Small intestine (tissue), 7 donors: ENCODE results near the gene LRFN2. TPM values are rescaled to one million over a fixed set of nuclear protein-coding genes. Genes with fewer than 3 reads are reported as not detected.
A peak's percentile ranks its signal among the peaks of the same experiment; 100 is the strongest.

ENCODE experiments used
- DNase-seq, 2 donors: peaks; one replicate each; pipeline versions ENCODE4 v3.0.0 to v3.0.0-alpha.2; 2013
- FAIRE-seq: peaks from 2 replicates; lab custom pipeline; 2012; peaks lifted over from hg19 to GRCh38; lab: Jason Lieb, UNC
- H3K27ac ChIP-seq, 3 donors: one replicate each; pipeline ENCODE4 v1.5.1; 2013; ENCODE audit warnings: low read length in 2 of 3, mild to moderate bottlenecking in 2 of 3, control low read depth in 1 of 3, inconsistent platforms in 1 of 3, low read depth in 1 of 3, moderate library complexity in 1 of 3
- H3K27me3 ChIP-seq, 3 donors: one replicate each; pipeline ENCODE4 v1.6.1; 2013; ENCODE audit warnings: low read length in 3 of 3, inconsistent platforms in 1 of 3; ENCODE audit not compliant: control insufficient read depth in 3 of 3, insufficient read depth in 3 of 3
- H3K36me3 ChIP-seq, 3 donors: one replicate each; pipeline ENCODE4 v1.6.1; 2013; ENCODE audit warnings: low read length in 3 of 3, inconsistent platforms in 1 of 3, low read depth in 1 of 3, mild to moderate bottlenecking in 1 of 3, moderate library complexity in 1 of 3; ENCODE audit not compliant: control insufficient read depth in 3 of 3, insufficient read depth in 2 of 3
- H3K4me1 ChIP-seq, 3 donors: one replicate each; pipeline ENCODE4 v1.6.1; 2013; ENCODE audit warnings: low read length in 2 of 3, inconsistent platforms in 1 of 3, low read depth in 1 of 3, mild to moderate bottlenecking in 1 of 3, moderate library complexity in 1 of 3; ENCODE audit not compliant: control insufficient read depth in 3 of 3, insufficient read depth in 2 of 3
- H3K4me3 ChIP-seq, 3 donors: one replicate each; pipeline ENCODE4 v1.5.1; 2013; ENCODE audit warnings: low read length in 3 of 3, control low read depth in 1 of 3, inconsistent platforms in 1 of 3, low read depth in 1 of 3, mild to moderate bottlenecking in 1 of 3, moderate library complexity in 1 of 3
- H3K9me3 ChIP-seq, 2 donors: one replicate each; pipeline ENCODE4 v1.6.1; 2013; ENCODE audit warnings: low read depth in 1 of 2, low read length in 1 of 2; ENCODE audit not compliant: control insufficient read depth in 2 of 2, insufficient read depth in 1 of 2
- WGBS, 3 donors: extraction: QIAGEN DNeasy Blood & Tissue Kit; methylation state at CpG; one replicate each; pipeline ENCODE4 v1.1.7; 2013; 5-methylcytosine and 5-hydroxymethylcytosine counted together
- polyA plus RNA-seq, 4 donors: library from polyadenylated mRNA; stranded (reverse) in 3 of 4; unstranded in 1 of 4; fragments of 200-250 nt in 3 of 4; fragments of 120-200 nt in 1 of 4; gene quantifications; one replicate each; pipeline versions ENCODE4 v1.2.1 to v1.2.3, GENCODE V29; 2013
- donor health status: healthy with polysubstance abuse.
- donor health status: control.
- donor health status: control.
- donor health status: Bipolar disorder and iron deficiency.
- donor health status: healthy.

The LRFN2 gene
- polyA plus RNA-seq, 4 donors = 0.22 to 0.40 TPM; not detected in 2

DNA sequence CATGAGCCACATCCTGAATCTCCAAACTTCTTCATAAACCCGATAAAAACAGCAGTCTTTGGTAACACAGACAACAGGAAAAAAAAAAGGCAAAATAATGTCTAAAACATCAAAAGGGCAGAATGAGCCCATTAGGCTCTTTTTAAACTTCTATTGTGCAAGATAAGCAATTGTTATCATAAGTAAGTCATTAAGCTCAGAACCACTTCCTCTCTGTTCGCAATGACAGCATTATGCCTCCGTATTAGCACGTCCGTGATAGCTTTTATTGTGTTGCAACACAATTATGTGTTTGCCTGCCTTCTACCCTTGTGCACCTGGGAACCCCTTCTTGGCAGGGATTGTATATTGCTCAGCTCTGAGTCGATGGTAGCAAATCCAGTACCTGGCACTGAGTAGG lies 147.1 kb downstream of the LRFN2 start:
- FAIRE-seq = no peak
- no peak overlapping the region for H3K27ac ChIP-seq
- peak; percentile 20 to 29 for DNase-seq
- H3K36me3 ChIP-seq = no peaks in the 10 kb centered on the region
- H3K4me3 ChIP-seq = no peak overlapping the region
- no peaks in the 10 kb centered on the region for H3K9me3 ChIP-seq
- 2 to 43% (median 19%) methylated on average over 6 of the region's 6 CpGs for WGBS, 3 donors
- H3K4me1 ChIP-seq = no peaks in the 10 kb centered on the region
- H3K27me3 ChIP-seq = no peaks in the 10 kb centered on the region

DNA sequence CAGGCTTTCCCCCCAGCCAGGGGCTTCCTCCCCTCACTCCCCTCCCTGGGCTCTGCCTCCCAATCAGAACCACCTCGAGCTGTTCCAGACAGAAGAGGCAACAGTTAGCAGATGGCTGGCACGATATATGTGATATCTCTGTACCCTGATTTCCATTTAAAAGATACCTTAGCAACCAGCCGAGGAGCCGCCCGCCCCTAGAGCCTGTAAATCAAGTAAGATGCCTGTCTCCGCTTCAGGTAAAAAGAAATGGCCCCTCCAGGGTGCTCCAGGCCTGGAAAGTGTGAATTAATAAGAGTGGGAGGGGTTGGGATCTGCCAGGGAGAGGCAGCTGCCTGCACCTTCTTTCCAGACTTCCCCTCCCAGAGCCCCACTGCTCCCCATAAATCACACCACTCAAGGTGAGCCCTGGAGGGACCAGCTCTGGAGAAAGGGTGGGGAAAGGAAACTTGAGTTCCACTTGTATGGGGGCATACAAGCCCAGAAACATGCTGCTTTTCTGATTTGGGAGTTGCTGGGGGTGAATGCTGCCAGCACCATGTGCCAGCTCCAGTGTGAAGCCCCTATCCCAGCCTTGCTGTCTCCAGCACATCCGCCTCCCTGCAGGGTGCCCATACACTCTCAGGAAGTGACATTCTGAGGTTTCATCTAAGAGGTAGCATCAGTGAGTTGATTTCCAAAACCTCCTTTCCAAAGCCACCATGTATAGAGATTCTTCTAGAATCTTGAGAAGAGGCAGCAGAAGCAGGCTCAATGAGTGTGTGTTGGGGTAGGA lies 148.0 kb downstream of the LRFN2 start:
- 81 to 86% (median 82%) methylated on average over 7 of the region's 7 CpGs for WGBS, 3 donors
- Histone ChIP-seq H3K36me3 (no peaks in the 10 kb centered on the region), H3K4me1 (no peaks in the 10 kb centered on the region), H3K9me3 (no peaks in the 10 kb centered on the region), H3K27ac (no peak overlapping the region), H3K27me3 (no peaks in the 10 kb centered on the region), H3K4me3 (no peak overlapping the region)
- DNase-seq (no peak), FAIRE-seq (no peak)

DNA sequence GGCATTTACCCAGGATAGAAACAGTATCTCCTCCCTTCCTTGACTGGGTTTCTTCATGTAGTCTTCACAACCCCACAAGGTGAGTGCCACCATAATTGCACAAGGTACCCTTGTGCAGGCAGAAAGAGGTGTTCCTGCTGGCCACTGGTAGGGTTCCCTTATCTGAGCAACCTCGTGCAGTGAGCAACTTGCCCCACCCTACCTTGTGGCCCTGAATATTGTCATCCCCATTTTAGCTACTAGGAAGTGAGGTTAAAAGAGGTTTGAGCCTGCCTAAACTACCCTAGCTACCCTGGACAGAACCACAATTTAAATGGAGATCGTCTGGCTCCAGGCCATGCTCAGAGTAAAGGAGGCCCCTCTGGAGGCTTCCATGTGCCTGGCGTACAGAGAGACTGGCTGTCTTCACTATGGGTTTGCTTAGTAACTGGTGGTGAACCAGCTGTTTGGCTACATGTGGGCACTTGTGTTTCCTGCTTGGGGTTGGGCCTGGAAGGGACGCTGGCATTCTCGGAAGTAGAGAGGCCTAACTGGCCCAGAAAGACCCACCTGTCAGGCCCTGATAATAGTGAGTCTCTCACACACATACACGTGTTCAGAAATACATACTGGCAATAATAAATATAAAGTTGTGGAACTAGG lies 148.8 kb downstream of the LRFN2 start:
- Histone ChIP-seq H3K36me3 (no peaks in the 10 kb centered on the region), H3K4me1 (no peaks in the 10 kb centered on the region), H3K27ac (no peak overlapping the region), H3K4me3 (no peak overlapping the region), H3K9me3 (no peaks in the 10 kb centered on the region), H3K27me3 (no peaks in the 10 kb centered on the region)
- no peak for DNase-seq
- WGBS, 3 donors = 73 to 77% (median 75%) methylated on average over 6 of the region's 6 CpGs
- no peak for FAIRE-seq

DNA sequence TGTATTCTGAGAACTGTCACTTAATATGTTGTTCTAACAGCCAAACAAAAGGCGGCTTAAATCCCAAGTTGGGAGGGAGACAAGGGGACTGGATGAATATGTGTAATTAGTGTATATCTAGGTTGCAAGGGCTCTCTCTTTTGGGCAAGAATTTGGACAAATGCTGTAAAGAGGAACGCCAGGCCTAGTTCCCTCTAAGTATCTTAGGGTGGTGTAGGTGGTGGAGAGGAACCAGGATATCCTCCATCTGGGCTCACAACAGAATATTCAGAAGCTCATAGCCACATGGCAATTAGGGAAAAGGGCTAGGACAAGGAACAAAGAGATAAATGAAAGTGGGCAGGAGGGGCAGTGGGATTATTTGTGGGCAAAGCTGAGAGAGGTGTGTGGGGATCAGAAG lies 149.5 kb downstream of the LRFN2 start:
- no peaks in the 10 kb centered on the region for H3K9me3 ChIP-seq
- H3K27ac ChIP-seq = no peak overlapping the region
- H3K36me3 ChIP-seq = no peaks in the 10 kb centered on the region
- DNase-seq (no peak), FAIRE-seq (no peak)
- no peak overlapping the region for H3K4me3 ChIP-seq
- H3K27me3 ChIP-seq = no peaks in the 10 kb centered on the region
- no peaks in the 10 kb centered on the region for H3K4me1 ChIP-seq
- WGBS, 3 donors = 86 to 93% (median 88%) methylated on average over 2 of the region's 2 CpGs

DNA sequence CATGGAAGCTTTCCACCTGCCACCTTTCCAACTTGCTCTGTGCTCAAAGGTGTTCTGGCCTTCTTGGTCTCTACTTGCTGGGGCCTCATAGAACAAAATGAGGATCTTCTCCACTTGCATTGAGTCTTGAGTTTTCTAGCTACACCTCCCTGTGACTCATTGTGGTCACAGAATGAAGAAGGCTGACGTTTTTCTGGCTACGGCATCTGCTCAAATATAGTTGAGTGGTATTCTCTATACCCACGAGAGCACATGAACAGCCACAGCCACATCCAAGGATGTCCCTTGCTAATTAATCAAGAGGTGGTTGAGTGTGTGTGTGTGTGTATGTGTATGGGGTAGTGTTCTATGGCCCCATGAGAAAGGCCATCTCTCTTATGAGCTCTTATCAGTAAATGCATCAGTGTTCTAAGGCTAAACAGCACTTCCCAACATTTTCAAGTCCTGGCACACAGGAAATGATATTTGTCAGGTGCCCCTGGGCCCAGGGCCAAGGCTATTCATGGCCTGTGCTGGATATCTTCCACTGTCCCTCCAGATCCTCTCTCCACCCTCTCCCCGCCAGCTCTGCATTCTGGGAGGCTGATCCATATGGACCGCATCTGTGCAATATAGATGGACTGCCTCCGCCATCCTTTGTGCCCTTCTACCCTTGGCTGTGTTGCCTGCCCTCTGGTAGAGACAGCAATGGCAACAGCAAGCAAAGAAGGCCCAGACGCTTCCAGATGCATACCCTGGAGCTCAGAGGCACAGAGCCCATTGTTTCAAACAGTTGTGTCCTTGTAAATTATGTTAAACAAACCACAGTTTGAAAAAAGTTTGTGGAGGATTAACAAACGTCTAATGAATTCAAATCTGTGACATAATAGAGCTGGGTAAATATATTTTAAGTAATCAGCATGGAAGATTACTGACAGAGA lies 150.2 kb downstream of the LRFN2 start:
- FAIRE-seq (no peak), DNase-seq (peak in 1 of 2 donors; percentile 25)
- no peak overlapping the region for H3K4me3 ChIP-seq
- no peaks in the 10 kb centered on the region for H3K27me3 ChIP-seq
- no peak overlapping the region for H3K27ac ChIP-seq
- no peaks in the 10 kb centered on the region for H3K4me1 ChIP-seq
- 70 to 84% (median 79%) methylated on average over 8 of the region's 8 CpGs for WGBS, 3 donors
- no peaks in the 10 kb centered on the region for H3K36me3 ChIP-seq
- H3K9me3 ChIP-seq = no peaks in the 10 kb centered on the region

DNA sequence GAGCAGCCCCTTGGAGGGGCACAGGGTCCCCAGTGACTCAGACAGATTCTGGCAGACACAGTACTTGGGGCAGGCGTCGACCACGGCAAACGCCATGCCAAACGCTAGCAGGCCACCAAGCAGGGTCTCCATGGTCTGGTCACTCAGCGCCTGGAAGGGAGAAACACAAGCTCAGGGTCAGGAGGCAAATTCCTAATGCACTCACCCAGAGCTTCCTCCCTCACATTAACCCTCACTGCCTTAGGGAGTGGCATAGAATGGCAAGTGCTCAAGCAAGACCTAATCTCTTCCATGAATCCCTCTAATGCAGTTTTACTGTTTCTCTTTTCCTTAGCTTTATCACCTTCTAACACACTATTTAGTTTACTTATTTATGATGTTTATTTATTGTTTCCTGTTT lies 154.2 kb downstream of the LRFN2 start:
- DNase-seq = no peak
- Histone ChIP-seq H3K4me1 (no peaks in the 10 kb centered on the region), H3K27me3 (no peaks in the 10 kb centered on the region), H3K4me3 (no peak overlapping the region), H3K36me3 (no peaks in the 10 kb centered on the region), H3K9me3 (no peaks in the 10 kb centered on the region), H3K27ac (no peak overlapping the region)
- FAIRE-seq = no peak
- WGBS, 3 donors = 81 to 87% (median 83%) methylated on average over 6 of the region's 6 CpGs

DNA sequence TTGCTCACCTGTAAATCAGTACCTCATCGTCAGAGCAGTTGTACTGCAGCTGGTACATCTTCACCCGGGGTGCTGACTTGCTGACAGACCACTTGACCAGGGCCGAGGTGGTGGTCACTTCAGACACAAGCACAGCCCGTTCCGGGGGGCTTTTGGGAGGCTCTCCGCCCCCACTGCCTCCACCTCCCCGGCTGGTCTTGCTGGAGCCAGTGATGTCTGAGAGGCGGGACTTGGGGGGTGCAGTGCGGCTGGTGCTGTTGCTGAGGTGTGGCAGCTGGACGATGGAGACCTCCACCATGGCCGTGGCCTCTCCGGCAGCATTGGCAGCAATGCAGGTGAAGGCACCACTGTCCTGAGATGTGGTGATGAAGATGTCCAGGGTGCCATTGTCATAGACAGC lies 155.5 kb downstream of the LRFN2 start:
- no peak overlapping the region for H3K4me3 ChIP-seq
- no peaks in the 10 kb centered on the region for H3K36me3 ChIP-seq
- no peaks in the 10 kb centered on the region for H3K27me3 ChIP-seq
- no peaks in the 10 kb centered on the region for H3K9me3 ChIP-seq
- H3K27ac ChIP-seq = no peak overlapping the region
- 90 to 91% (median 91%) methylated on average over 12 of the region's 12 CpGs for WGBS, 3 donors
- no peaks in the 10 kb centered on the region for H3K4me1 ChIP-seq
- DNase-seq (no peak), FAIRE-seq (no peak)

DNA sequence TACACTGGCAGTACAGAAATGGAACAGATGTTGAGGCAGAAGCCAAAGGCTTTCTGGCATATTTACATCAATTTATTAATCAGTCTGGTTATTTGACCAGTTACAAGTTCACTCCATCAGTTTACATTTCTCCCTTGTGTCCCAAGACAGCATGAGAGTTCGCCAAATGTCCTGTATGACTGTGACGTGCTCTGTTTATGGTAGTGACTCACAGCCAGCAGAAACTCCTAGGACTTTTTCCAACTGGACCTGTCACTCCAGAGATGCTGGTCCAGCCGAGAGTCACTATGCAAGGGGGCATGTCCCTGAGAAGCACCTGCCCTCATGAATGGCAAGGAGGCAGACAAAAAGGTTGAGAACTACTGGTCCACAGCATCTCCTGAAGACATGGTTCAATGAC lies 160.0 kb downstream of the LRFN2 start:
- WGBS, 3 donors = 61 to 72% (median 66%) methylated on average over 3 of the region's 3 CpGs
- no peak for FAIRE-seq
- H3K27me3 ChIP-seq = peaks cover 0 to 2% (median 0%) of the 10 kb centered on the region in 3 donors

More for the DNA sequence above, 160.0 kb downstream of the LRFN2 start:
- no peaks in the 10 kb centered on the region for H3K9me3 ChIP-seq
- no peak for DNase-seq
- H3K36me3 ChIP-seq = no peaks in the 10 kb centered on the region
- H3K4me1 ChIP-seq = no peaks in the 10 kb centered on the region
- no peak overlapping the region for H3K27ac ChIP-seq
- no peak overlapping the region for H3K4me3 ChIP-seq
